NB4 (cell line): ENCODE measurements around the gene IFNG-AS1.

Source experiments
- CTCF ChIP-seq: IDR thresholded peaks from one replicate; pipeline ENCODE4 v1.5.1; 2012; ENCODE audit warnings: low read depth, low read length
- MYC ChIP-seq: IDR thresholded peaks from 2 replicates; pipeline ENCODE4 v1.6.1; 2011; ENCODE audit warnings: low read depth, low read length

- TF ChIP-seq CTCF (no peak), MYC (no peak)
Measured at GRCh38 chr12:67966560-67966959, 22.7 kb upstream of the IFNG-AS1 start.
